Activated CD4-positive, alpha-beta T cell treated with anti-CD3 and anti-CD28 coated beads, Interleukin-2, amount 10 ng/mL, durations not matched to agents 24 days and 14 days (primary cell): Measurements from ENCODE around the gene PRDX3. TPM values are rescaled to one million over a fixed set of nuclear protein-coding genes. Genes with fewer than 3 reads are reported as not detected.
A peak's percentile ranks its signal among the peaks of the same experiment; 100 is the strongest.

ENCODE experiments used
- DNase-seq: peaks from one replicate; pipeline ENCODE4 v3.0.0; 2022
- H3K27ac Mint-ChIP-seq: one replicate; pipeline ENCODE4 v1.8.0; 2022; ENCODE audit warnings: mild to moderate bottlenecking, mixed read lengths
- H3K27me3 Mint-ChIP-seq: one replicate; pipeline ENCODE4 v1.8.0; 2022; ENCODE audit warnings: mixed read lengths
- H3K36me3 Mint-ChIP-seq: one replicate; pipeline ENCODE4 v1.8.0; 2022; ENCODE audit warnings: low read depth, mild to moderate bottlenecking, mixed read lengths
- H3K4me1 Mint-ChIP-seq: one replicate; pipeline ENCODE4 v1.8.0; 2021; ENCODE audit warnings: mixed read lengths
- H3K4me3 Mint-ChIP-seq: one replicate; pipeline ENCODE4 v1.8.0; 2022; ENCODE audit warnings: mild to moderate bottlenecking, moderate library complexity, mixed read lengths
- H3K9me3 Mint-ChIP-seq: one replicate; pipeline ENCODE4 v1.8.0; 2021; ENCODE audit warnings: mixed read lengths
- intact Hi-C: fragments of 100-400 bp; cut with micrococcal nuclease; formaldehyde crosslinking; loops from one replicate; pipeline ENCODE4 v1.15.1; 2023
- total RNA-seq: library from RNA; stranded (reverse); gene quantifications from 2 replicates; pipeline ENCODE4 v1.2.3, GENCODE V29; 2022

The PRDX3 gene
- 179 and 180 TPM in 2 replicates for total RNA-seq

GRCh38 chr10:119178372-119179119, at the start of gene PRDX3:
Gene PRDX3, minus strand, starts transcription at chr10:119178812. Its CDS starts 22 bp downstream, at chr10:119178790.
- H3K36me3 Mint-ChIP-seq = peaks cover 26% of the 10 kb centered on the region
- H3K4me1 Mint-ChIP-seq = peaks cover 39% of the 10 kb centered on the region
- intact Hi-C loops = loop anchor here (1.0 to 5.0 kb wide), 10 partner anchors 13 to 480 kb away; partner anchors contain the start of genes DENND10, EIF3A, GRK5 and RGS10
- H3K27ac Mint-ChIP-seq = peak within 1 kb of the TSS; percentile 99
- peak; percentile 98 for DNase-seq
- no peaks in the 10 kb centered on the region for H3K27me3 Mint-ChIP-seq
- peak within 1 kb of the TSS; percentile 98 for H3K4me3 Mint-ChIP-seq
- no peaks in the 10 kb centered on the region for H3K9me3 Mint-ChIP-seq

DNA sequence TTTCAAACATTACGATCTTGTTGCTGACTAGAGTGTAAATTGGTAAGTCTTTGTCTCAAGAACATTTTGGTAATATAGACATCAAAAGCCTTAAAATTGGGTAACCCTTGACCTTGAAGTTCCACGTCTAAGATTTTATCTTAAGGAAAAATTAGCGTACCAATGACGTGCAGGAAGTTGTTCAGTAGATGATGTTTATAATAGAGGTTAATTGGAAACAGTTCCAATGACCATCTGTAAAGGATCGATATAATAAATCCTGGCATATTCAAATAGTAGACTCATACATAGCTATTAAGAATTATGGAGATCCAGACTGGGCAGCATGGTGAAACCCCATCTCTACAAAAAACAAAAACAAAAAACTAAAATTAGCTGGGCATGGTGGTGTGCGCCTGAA, 49.2 kb upstream of the PRDX3 start:
- Mint-ChIP-seq H3K27me3 (no peaks in the 10 kb centered on the region), H3K9me3 (peaks cover 15% of the 10 kb centered on the region), H3K36me3 (peaks cover 30% of the 10 kb centered on the region), H3K4me3 (no peak overlapping the region), H3K27ac (no peak overlapping the region), H3K4me1 (peaks cover 26% of the 10 kb centered on the region)
- intact Hi-C loops = no loop called here
- DNase-seq = no peak

GRCh38 chr10:119225083-119225658, 46.6 kb upstream of the PRDX3 start:
- DNase-seq = no peak
- Mint-ChIP-seq H3K27ac (no peak overlapping the region), H3K4me3 (no peak overlapping the region), H3K27me3 (no peaks in the 10 kb centered on the region), H3K4me1 (peaks cover 27% of the 10 kb centered on the region), H3K36me3 (peaks cover 16% of the 10 kb centered on the region), H3K9me3 (peaks cover 8% of the 10 kb centered on the region)
- intact Hi-C loops = no loop called here

DNA sequence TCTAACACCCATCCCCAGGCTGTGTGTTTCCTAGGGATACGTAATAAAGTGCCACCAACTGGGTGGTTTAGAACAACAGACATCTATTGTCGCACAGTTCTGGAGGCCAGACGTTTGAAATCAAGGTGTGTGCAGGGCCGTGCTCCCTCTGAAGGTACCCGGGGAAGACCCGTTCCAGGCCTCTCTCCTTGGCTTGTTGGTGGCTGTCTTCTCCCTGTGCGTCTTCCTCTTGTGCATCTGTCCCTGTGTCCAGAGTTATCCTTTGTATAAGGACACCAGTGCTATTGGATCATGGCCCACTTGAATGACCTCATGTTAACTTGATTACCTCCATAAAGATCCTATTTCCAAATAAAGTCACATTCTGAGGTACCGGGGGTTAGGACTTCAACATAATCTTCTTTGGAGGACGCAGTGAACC, 44.4 kb upstream of the PRDX3 start:
- H3K36me3 Mint-ChIP-seq = peaks cover 15% of the 10 kb centered on the region
- intact Hi-C loops = loop anchor here (1.0 kb wide), 1 partner anchor 11 kb away; no protein-coding TSS in a partner anchor
- H3K4me3 Mint-ChIP-seq = no peak overlapping the region
- H3K4me1 Mint-ChIP-seq = peaks cover 30% of the 10 kb centered on the region
- H3K9me3 Mint-ChIP-seq = no peaks in the 10 kb centered on the region
- no peak for DNase-seq
- H3K27me3 Mint-ChIP-seq = no peaks in the 10 kb centered on the region
- no peak overlapping the region for H3K27ac Mint-ChIP-seq

- H3K27me3 Mint-ChIP-seq = no peaks in the 10 kb centered on the region
- H3K36me3 Mint-ChIP-seq = peaks cover 15% of the 10 kb centered on the region
- H3K4me3 Mint-ChIP-seq = no peak overlapping the region
- H3K27ac Mint-ChIP-seq = peak overlapping the region; percentile 32
- intact Hi-C loops = loop anchor here (1.0 kb wide), 1 partner anchor 10 kb away; no protein-coding TSS in a partner anchor
- DNase-seq = no peak
- no peaks in the 10 kb centered on the region for H3K9me3 Mint-ChIP-seq
- peaks cover 28% of the 10 kb centered on the region for H3K4me1 Mint-ChIP-seq
Observed at GRCh38 chr10:119222537-119222936, 43.9 kb upstream of the PRDX3 start.

DNA sequence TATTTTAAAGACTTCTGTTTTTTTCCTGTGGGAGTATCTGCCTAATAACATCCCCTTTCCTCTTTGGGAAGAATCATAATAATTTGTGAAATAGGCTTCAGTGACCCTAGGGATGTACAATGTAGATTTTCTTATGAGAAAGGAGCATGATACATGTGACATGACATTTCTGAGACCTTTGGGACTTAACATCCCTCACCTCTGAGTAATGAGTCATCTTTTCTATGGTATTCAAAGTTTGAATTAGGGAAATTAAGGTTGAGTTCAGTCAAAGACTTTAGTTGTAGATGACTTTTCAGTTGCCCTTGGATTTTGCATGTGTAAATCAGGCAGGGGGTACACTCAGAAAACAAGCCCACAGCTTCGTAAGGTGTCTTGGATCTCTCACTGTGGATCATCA, 43.1 kb upstream of the PRDX3 start:
- no peaks in the 10 kb centered on the region for H3K27me3 Mint-ChIP-seq
- H3K4me3 Mint-ChIP-seq = peak overlapping the region; percentile 55
- peaks cover 12% of the 10 kb centered on the region for H3K36me3 Mint-ChIP-seq
- no peak for DNase-seq
- H3K4me1 Mint-ChIP-seq = peaks cover 28% of the 10 kb centered on the region
- peak overlapping the region; percentile 92 for H3K27ac Mint-ChIP-seq
- no peaks in the 10 kb centered on the region for H3K9me3 Mint-ChIP-seq
- intact Hi-C loops = loop anchor here (1.0 to 2.0 kb wide), 2 partner anchors 9 to 29 kb away; no protein-coding TSS in a partner anchor

DNA sequence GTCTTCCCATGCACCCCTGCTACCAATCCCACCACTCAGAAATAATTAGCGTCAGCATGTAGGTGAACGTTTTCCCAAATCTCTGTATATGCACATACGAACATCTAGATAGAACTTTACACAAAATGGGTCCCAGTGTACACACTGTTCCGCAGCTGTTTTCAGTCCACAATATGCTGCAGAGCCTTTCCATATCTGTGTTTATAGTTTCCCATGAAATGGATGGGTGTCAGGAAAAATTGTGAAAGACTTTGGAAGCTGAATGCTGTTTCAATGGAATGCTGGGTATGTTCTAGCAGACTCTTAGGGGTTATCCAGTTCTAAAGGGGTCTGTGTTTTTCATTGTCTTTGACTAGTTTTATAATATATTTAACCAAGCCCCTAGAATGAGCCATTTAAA, 42.6 kb upstream of the PRDX3 start:
- intact Hi-C loops = loop anchor here (2.0 kb wide), 1 partner anchor 30 kb away; no protein-coding TSS in a partner anchor
- Mint-ChIP-seq H3K27me3 (no peaks in the 10 kb centered on the region), H3K9me3 (no peaks in the 10 kb centered on the region), H3K36me3 (peaks cover 12% of the 10 kb centered on the region), H3K27ac (no peak overlapping the region), H3K4me3 (no peak overlapping the region), H3K4me1 (peaks cover 28% of the 10 kb centered on the region)
- no peak for DNase-seq

DNA sequence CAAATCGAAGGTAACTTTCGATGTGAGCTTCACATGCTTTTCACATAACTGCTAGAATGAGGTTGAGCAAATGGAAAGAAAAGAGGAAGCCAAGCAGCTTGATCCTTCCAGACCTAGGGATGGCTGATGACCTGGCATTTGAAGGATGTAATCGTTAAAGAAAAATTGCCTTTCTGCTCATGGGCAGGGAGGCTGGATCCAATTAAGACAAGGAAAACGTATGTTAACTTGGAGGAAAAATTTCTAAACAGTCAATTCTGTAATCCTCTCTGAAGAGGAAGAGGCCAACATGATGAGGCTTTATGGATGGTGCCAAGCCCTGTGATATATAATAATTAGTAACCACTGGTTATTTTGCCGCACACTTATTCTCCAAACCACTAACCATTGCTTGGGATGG, 41.3 kb upstream of the PRDX3 start:
- intact Hi-C loops = loop anchor here (2.0 kb wide), 1 partner anchor 31 kb away; no protein-coding TSS in a partner anchor

DNA sequence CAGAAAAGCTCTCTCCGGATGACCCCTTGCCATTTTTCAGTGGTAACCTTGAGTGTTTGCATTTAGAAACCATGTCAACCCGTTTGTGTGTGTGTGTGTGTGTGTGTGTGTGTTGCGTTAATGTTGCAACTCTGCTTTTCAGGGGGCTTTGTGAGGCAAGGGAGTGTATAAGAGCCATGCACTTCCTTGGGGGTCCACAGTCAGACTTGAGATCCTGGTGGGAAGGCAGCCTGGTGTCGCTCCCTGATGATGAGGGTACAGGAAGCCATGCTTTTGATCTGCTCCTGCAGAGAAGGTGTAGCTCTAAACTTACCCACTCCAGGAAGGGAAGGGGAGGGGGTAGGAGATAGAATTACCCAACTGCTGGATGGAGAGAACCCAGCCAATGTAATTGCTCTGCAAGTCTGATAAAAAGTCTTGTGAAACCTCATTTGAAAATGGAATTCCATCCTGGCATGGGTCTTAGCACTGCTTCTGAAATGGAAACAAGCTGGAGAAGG, 39.4 kb upstream of the PRDX3 start:
- DNase-seq = no peak
- no peak overlapping the region for H3K4me3 Mint-ChIP-seq
- no peaks in the 10 kb centered on the region for H3K9me3 Mint-ChIP-seq
- no peaks in the 10 kb centered on the region for H3K27me3 Mint-ChIP-seq
- peaks cover 46% of the 10 kb centered on the region for H3K4me1 Mint-ChIP-seq
- H3K27ac Mint-ChIP-seq = no peak overlapping the region
- intact Hi-C loops = no loop called here
- peaks cover 14% of the 10 kb centered on the region for H3K36me3 Mint-ChIP-seq

More for the DNA sequence above, 41.3 kb upstream of the PRDX3 start:
- Mint-ChIP-seq H3K9me3 (no peaks in the 10 kb centered on the region), H3K27me3 (no peaks in the 10 kb centered on the region), H3K27ac (no peak overlapping the region), H3K4me1 (peaks cover 38% of the 10 kb centered on the region), H3K4me3 (no peak overlapping the region), H3K36me3 (peaks cover 12% of the 10 kb centered on the region)
- no peak for DNase-seq

DNA sequence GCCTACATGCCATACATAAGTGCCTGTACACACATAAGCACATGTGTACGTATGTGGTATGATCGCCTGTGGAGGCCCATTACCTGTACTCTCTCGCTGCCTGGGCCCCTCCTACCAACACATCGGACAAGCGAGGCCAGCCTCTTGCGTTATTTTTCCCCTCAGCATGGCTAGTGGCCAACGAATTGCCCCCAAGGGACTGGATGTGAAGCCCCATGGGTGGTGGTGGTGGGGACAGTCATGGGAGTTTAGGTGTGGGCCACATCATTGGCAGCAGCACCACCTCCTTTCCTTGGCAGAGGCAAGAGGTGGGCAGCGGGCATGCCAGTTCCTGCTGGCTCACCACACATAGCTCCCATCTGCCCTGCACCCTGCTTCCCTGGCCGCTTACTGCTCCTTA, 38.8 kb upstream of the PRDX3 start:
- H3K4me1 Mint-ChIP-seq = peaks cover 49% of the 10 kb centered on the region
- H3K27ac Mint-ChIP-seq = no peak overlapping the region
- peaks cover 13% of the 10 kb centered on the region for H3K36me3 Mint-ChIP-seq
- H3K4me3 Mint-ChIP-seq = no peak overlapping the region
- no peaks in the 10 kb centered on the region for H3K9me3 Mint-ChIP-seq
- no peak for DNase-seq
- intact Hi-C loops = no loop called here
- no peaks in the 10 kb centered on the region for H3K27me3 Mint-ChIP-seq

GRCh38 chr10:119216127-119216526, 37.5 kb upstream of the PRDX3 start:
- H3K36me3 Mint-ChIP-seq = peaks cover 11% of the 10 kb centered on the region
- intact Hi-C loops = no loop called here
- no peak overlapping the region for H3K4me3 Mint-ChIP-seq
- no peak overlapping the region for H3K27ac Mint-ChIP-seq
- no peaks in the 10 kb centered on the region for H3K27me3 Mint-ChIP-seq
- peak; percentile 51 for DNase-seq
- H3K4me1 Mint-ChIP-seq = peaks cover 50% of the 10 kb centered on the region
- H3K9me3 Mint-ChIP-seq = no peaks in the 10 kb centered on the region

DNA sequence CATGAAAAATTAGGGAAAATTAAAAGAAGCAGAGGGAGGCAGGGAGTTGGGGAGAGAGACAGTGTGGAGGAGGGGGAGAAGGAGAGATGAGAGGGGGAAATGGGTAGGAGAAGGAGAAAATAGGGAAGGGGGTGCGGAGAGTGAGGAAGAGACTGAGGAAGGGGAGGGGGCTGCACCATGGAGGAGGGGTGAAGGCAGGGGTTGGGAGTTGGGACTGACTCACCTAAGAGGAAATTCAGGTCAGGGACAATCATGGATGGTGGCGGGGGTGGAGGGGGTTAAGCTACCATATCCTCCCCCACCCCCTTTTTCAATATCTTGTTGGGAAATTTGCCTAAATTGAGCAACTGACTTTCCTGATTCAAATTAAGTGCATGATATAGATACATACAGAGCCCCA, 36.8 kb upstream of the PRDX3 start:
- H3K27me3 Mint-ChIP-seq = no peaks in the 10 kb centered on the region
- peaks cover 11% of the 10 kb centered on the region for H3K36me3 Mint-ChIP-seq
- intact Hi-C loops = no loop called here
- peaks cover 51% of the 10 kb centered on the region for H3K4me1 Mint-ChIP-seq
- DNase-seq = no peak
- H3K9me3 Mint-ChIP-seq = no peaks in the 10 kb centered on the region
- peak overlapping the region; percentile 1 for H3K27ac Mint-ChIP-seq
- no peak overlapping the region for H3K4me3 Mint-ChIP-seq

- Mint-ChIP-seq H3K27ac (peak overlapping the region; percentile 93), H3K36me3 (peaks cover 3% of the 10 kb centered on the region), H3K4me3 (peak overlapping the region; percentile 82), H3K27me3 (no peaks in the 10 kb centered on the region), H3K4me1 (peaks cover 59% of the 10 kb centered on the region), H3K9me3 (no peaks in the 10 kb centered on the region)
- intact Hi-C loops = loop anchor here (1.0 kb wide), 1 partner anchor 10 kb away; no protein-coding TSS in a partner anchor
- peak; percentile 80 for DNase-seq
Observed at GRCh38 chr10:119211625-119212441, 33.2 kb upstream of the PRDX3 start.
